Activated naive CD8-positive, alpha-beta T cell treated with anti-CD3 and anti-CD28 coated beads, Interleukin-2, amount 10 ng/mL, durations not matched to agents 7 days and 5 days (primary cell): ENCODE results near the gene PPP2R2C. TPM values are rescaled to one million over a fixed set of nuclear protein-coding genes. Genes with fewer than 3 reads are reported as not detected.

Source experiments
- ATAC-seq: fragments of 150-1000 bp; cut with Tn5 transposase; one replicate; pipeline ENCODE4 v1.10.0; 2021; ENCODE audit warnings: low read depth, moderate library complexity
- POLR2A ChIA-PET: fragments of 350-600 bp; sonication (Branson Sonifier 250); formaldehyde crosslinking; loops from one replicate; lab custom pipeline; 2021; ENCODE audit warnings: antibody characterized with exemption; lab: Charles Lee
- DNase-seq: peaks from one replicate; pipeline ENCODE4 v3.0.0; 2021
- H3K27ac Mint-ChIP-seq: one replicate; pipeline ENCODE4 v1.8.0; 2022; ENCODE audit warnings: mild to moderate bottlenecking, mixed read lengths
- H3K27me3 Mint-ChIP-seq: one replicate; pipeline ENCODE4 v1.8.0; 2022; ENCODE audit warnings: mild to moderate bottlenecking, moderate library complexity, mixed read lengths
- H3K36me3 Mint-ChIP-seq: one replicate; pipeline ENCODE4 v1.8.0; 2021; ENCODE audit warnings: mild to moderate bottlenecking, mixed read lengths
- H3K4me1 Mint-ChIP-seq: one replicate; pipeline ENCODE4 v1.8.0; 2021; ENCODE audit warnings: mixed read lengths
- H3K4me3 Mint-ChIP-seq: one replicate; pipeline ENCODE4 v1.8.0; 2022; ENCODE audit warnings: mild to moderate bottlenecking, moderate library complexity, mixed read lengths
- H3K9me3 Mint-ChIP-seq: one replicate; pipeline ENCODE4 v1.8.0; 2021; ENCODE audit warnings: mixed read lengths
- total RNA-seq, 2 experiments: library from RNA; stranded (reverse); gene quantifications; one replicate each; pipeline ENCODE4 v1.2.3, GENCODE V29; 2021

The PPP2R2C gene
- total RNA-seq, 2 experiments from 2014 or later: not detected

DNA sequence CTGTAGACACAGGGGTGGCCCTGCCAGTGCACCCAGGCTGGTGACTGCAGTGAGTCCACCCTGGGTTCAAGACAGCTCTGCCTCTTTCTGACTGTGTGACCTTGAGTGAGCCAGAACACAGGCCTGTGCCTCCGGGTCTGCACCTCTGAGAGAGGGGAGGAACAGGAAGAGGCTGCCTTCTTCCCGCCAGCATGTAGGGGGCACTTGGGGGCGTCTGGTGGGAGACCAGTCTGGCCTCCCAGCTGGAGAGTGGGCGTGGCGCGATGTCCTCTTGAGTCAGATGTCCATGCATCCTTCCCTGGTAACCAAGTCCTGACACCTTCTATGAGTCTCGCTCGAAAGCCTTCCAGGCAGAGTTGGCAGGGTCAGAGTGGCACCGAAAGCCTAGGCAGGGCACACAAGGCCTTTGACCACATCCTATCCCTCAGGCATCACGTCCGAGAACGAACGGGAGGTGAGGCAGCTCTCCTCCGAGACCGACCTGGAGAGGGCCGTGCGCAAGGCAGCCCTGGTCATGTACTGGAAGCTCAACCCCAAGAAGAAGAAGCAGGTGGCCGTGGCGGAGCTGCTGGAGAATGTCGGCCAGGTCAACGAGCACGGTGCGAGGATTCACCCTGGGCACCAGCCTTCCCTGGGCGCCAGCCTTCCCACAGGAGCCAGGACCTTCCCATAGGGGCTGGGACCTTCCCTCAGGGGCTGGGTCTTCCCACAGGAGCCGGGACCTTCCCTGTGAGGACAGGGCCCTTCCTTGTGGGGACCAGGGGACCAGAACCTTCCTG lies 181.5 kb downstream of the PPP2R2C start:
- Mint-ChIP-seq H3K4me1 (no peaks in the 10 kb centered on the region), H3K27me3 (no peaks in the 10 kb centered on the region), H3K27ac (no peak overlapping the region), H3K9me3 (no peaks in the 10 kb centered on the region), H3K4me3 (no peak overlapping the region), H3K36me3 (no peaks in the 10 kb centered on the region)
- no peak for ATAC-seq
- DNase-seq: no peak
- POLR2A ChIA-PET: no interaction called here

DNA sequence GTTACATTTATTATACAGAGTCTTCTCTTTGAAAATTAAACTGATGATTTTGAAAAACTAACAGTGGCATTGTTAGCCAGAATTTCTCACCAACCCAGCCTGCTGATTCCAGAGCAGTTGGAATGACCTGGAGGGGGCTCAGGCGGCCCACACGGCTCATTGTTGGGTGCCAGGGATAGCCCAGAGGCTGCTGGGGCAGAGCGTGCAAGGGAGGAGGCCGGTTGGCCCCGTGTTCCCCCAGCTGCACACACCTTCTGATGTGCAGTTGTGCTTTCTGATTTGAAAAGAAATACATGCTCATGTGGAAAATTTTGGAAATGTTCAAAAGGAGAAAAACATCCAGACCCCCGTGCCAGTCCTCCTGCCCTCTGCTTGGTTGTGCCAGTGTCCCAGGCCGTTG lies 182.2 kb downstream of the PPP2R2C start:
- H3K9me3 Mint-ChIP-seq: no peaks in the 10 kb centered on the region
- no peaks in the 10 kb centered on the region for H3K4me1 Mint-ChIP-seq
- no peak for ATAC-seq
- POLR2A ChIA-PET: no interaction called here
- H3K27ac Mint-ChIP-seq: no peak overlapping the region
- DNase-seq: no peak
- H3K27me3 Mint-ChIP-seq: no peaks in the 10 kb centered on the region
- H3K36me3 Mint-ChIP-seq: no peaks in the 10 kb centered on the region
- H3K4me3 Mint-ChIP-seq: no peak overlapping the region

DNA sequence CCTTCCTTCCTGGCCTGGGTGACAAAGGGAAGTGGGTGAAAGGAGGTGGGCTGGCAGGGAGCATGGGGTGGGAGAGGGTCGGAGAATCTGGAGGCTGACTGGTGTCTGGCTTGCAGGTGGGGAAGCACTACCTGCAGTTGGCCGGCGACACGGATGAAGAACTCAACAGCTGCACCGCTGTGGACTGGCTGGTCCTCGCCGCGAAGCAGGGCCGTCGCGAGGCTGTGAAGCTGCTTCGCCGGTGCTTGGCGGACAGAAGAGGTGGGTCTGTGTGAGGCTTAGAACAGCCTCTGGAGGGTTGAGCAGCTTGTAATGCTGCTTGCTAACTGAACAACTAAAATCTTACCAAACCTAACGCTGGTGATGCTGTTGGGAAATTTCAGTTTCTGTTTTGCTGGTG lies 183.5 kb downstream of the PPP2R2C start:
- no peaks in the 10 kb centered on the region for H3K36me3 Mint-ChIP-seq
- POLR2A ChIA-PET: no interaction called here
- H3K9me3 Mint-ChIP-seq: no peaks in the 10 kb centered on the region
- no peak for ATAC-seq
- no peak for DNase-seq
- no peaks in the 10 kb centered on the region for H3K27me3 Mint-ChIP-seq
- no peaks in the 10 kb centered on the region for H3K4me1 Mint-ChIP-seq
- H3K27ac Mint-ChIP-seq: no peak overlapping the region
- H3K4me3 Mint-ChIP-seq: no peak overlapping the region

DNA sequence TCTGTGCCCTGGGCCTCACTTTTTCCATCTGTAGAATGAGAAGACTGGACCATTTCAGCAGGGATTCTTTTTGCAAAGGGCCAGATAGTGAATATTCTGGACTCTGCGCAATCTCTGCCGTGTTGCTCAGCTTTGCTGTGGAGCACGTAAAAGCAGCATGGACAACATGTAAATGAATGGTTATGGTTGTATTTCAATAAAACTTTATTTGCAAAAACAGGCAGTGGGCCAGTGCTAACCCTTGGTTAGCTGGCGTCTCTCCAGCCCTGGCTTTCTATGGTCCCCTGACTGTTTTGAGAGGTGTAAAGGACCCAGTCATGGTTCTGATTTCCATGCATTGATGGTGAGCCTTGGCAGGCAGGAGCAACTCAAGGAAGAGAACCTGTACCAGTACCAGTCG lies 184.1 kb downstream of the PPP2R2C start:
- H3K27ac Mint-ChIP-seq: no peak overlapping the region
- H3K27me3 Mint-ChIP-seq: no peaks in the 10 kb centered on the region
- H3K36me3 Mint-ChIP-seq: no peaks in the 10 kb centered on the region
- ATAC-seq (no peak), DNase-seq (no peak)
- H3K4me3 Mint-ChIP-seq: no peak overlapping the region
- no peaks in the 10 kb centered on the region for H3K4me1 Mint-ChIP-seq
- no peaks in the 10 kb centered on the region for H3K9me3 Mint-ChIP-seq
- POLR2A ChIA-PET: no interaction called here

DNA sequence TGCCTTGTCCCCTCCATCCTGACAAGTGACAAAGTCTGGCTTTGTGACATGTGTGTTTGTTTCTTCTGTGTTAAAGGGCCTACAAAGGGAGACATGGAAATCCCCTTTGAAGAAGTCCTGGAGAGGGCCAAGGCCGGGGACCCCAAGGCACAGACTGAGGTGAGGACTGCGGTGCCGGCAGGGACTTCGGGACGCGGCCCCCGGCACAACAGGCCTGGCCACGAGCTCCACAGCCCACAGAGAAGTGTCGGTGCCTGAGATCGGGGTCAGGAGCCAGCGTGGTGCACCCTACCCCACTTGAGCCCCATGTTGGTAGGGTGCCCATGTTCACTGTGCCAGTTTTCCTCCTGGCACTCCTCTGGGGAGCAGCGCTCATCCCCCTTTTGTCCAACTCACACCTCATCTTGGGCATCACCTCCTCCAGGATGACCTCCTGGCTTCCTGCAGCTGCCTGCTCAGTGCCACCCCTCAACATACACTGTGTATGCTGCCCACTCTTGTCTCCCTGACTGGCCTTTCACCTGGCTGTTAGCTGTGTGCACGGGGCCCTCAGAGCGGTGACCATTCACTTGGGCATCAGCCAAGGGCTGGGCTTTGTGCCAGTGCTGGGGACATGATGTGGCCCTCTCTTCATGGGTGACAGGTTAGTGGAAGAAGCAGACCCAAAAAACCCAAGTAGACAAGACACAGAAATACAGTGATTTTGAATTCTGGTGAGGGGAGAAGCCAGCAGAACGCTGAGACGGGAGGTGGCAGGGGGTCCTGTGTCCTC lies 185.2 kb downstream of the PPP2R2C start:
- Mint-ChIP-seq H3K9me3 (no peaks in the 10 kb centered on the region), H3K27ac (no peak overlapping the region), H3K4me1 (no peaks in the 10 kb centered on the region), H3K27me3 (no peaks in the 10 kb centered on the region), H3K4me3 (no peak overlapping the region), H3K36me3 (no peaks in the 10 kb centered on the region)
- no peak for DNase-seq
- ATAC-seq: no peak
- POLR2A ChIA-PET: no interaction called here

DNA sequence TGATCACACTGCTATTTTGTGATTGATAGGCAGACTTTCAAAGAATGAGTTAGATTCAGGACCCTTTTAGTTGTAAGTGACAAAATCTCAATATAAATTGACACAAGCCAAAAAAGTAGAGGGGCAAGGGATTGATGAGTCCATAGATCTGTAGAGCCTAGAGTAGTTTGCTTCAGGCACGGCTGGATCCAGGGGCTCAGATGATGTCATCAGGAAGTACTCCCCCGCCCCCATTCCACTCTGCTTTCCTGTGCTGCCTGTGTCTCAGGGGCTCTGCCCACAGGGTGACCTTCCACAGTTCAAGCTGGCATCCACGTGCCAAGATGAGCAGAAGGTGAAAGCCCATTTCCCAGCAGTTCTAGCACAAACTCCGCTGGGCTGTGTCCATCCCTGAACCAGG lies 189.1 kb downstream of the PPP2R2C start:
- ATAC-seq (no peak), DNase-seq (no peak)
- Mint-ChIP-seq H3K9me3 (no peaks in the 10 kb centered on the region), H3K27ac (no peak overlapping the region), H3K4me3 (no peak overlapping the region), H3K27me3 (peaks cover 2% of the 10 kb centered on the region), H3K4me1 (peaks cover 5% of the 10 kb centered on the region), H3K36me3 (no peaks in the 10 kb centered on the region)
- POLR2A ChIA-PET: no interaction called here

DNA sequence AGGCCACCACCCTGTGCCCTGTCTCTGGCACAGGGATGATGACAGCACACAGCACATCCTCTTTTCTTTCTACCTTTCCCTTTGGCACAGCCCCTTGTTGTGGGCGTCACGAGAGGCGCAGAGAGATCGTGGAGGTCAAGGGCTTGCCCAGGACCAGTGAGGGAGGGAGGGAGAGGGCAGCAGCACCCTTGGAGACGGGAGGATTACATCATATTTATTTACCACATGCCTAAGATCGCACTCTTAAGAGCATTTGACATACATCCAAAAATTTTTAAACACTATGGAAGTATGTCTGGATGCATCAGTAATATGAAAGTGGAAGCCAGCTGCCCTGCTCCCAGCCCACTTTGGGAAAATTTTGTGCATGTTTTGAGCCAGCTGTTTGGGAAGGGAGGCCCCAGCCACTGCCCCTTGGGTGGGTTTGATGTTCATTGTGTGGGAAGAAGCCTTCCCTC lies 190.1 kb downstream of the PPP2R2C start:
- POLR2A ChIA-PET: no interaction called here
- H3K27ac Mint-ChIP-seq: no peak overlapping the region
- no peak for DNase-seq
- H3K4me3 Mint-ChIP-seq: no peak overlapping the region
- ATAC-seq: no peak
- H3K4me1 Mint-ChIP-seq: peaks cover 5% of the 10 kb centered on the region
- H3K9me3 Mint-ChIP-seq: no peaks in the 10 kb centered on the region
- no peaks in the 10 kb centered on the region for H3K36me3 Mint-ChIP-seq
- H3K27me3 Mint-ChIP-seq: peaks cover 2% of the 10 kb centered on the region

DNA sequence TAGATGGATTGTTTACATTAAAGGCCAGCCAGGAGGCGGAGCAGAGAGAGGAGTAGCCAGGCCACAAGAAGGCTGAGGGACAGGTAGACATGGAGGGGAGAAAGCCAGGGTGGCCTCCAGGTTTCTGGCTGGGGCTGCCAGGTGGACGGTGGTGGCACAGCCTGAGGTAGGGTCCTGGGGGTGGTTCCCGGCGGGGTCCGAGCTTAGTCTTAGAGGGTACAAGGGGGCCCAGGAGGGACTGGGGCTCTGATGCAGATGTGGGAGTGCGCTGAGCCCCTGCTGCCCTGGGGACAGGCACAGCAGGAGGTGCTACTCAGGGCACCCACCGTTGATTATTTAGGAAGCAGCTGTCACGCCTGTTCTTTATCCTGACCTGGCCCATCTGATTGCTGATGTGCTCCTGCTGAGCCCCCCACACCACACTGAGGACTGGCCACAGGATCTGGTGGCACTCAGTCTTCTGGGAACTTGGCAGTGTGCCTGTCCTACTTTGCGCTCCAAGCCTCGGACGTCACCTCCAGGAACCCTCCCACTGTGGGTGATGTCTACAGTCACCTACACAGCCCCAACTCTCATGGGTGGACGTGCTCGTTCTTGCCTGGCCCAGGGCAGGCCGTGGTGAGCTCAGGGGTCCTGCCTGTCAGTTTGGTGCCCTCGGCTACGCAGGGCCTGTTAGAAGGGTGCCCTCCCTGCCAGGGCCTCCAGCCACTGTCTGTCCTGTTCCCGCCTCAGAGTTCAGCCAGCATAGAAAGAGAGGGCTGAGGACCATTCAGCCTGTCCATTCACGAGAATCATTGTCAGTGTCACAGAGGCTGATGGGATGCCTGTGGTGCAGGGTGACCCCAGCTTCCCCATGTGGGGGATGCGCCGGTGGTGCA lies 190.7 kb downstream of the PPP2R2C start:
- no peaks in the 10 kb centered on the region for H3K9me3 Mint-ChIP-seq
- POLR2A ChIA-PET: no interaction called here
- H3K36me3 Mint-ChIP-seq: no peaks in the 10 kb centered on the region
- H3K27ac Mint-ChIP-seq: no peak overlapping the region
- peaks cover 2% of the 10 kb centered on the region for H3K27me3 Mint-ChIP-seq
- ATAC-seq (no peak), DNase-seq (no peak)
- no peak overlapping the region for H3K4me3 Mint-ChIP-seq
- H3K4me1 Mint-ChIP-seq: peaks cover 5% of the 10 kb centered on the region

DNA sequence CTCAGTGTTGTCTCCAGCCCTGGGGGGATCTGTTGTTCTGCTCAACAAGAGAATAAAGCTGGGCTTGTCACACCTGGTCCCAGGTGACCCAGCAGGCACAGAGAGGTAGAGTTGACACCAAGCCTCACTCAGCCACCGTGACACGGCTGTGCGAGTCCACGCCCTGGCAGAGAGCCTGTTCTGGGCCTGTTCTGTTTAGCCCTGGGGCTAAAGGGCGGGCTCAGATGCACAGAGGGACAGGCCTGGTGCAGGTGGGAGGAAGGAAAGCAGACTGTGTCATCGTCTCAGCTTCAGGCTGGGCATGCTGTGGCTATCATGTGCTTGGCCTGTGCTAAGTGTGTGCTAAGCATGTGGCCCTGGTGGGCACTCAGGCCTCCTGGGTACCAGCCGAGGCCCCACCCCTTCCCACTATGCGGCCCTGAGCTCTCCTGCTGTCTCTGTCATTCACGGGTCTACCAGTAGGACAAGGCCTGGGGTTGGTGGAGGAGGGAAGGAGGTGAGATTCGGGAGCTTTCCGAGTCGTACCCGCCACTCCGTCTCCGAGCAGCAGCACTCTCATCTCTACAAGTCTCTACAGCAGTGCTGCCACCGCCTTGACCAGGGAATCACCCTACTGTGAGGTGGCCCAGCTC lies 191.9 kb downstream of the PPP2R2C start:
- H3K4me3 Mint-ChIP-seq: no peak overlapping the region
- H3K4me1 Mint-ChIP-seq: peaks cover 5% of the 10 kb centered on the region
- H3K27ac Mint-ChIP-seq: no peak overlapping the region
- DNase-seq (no peak), ATAC-seq (no peak)
- no peaks in the 10 kb centered on the region for H3K9me3 Mint-ChIP-seq
- H3K27me3 Mint-ChIP-seq: peaks cover 2% of the 10 kb centered on the region
- POLR2A ChIA-PET: no interaction called here
- H3K36me3 Mint-ChIP-seq: no peaks in the 10 kb centered on the region

DNA sequence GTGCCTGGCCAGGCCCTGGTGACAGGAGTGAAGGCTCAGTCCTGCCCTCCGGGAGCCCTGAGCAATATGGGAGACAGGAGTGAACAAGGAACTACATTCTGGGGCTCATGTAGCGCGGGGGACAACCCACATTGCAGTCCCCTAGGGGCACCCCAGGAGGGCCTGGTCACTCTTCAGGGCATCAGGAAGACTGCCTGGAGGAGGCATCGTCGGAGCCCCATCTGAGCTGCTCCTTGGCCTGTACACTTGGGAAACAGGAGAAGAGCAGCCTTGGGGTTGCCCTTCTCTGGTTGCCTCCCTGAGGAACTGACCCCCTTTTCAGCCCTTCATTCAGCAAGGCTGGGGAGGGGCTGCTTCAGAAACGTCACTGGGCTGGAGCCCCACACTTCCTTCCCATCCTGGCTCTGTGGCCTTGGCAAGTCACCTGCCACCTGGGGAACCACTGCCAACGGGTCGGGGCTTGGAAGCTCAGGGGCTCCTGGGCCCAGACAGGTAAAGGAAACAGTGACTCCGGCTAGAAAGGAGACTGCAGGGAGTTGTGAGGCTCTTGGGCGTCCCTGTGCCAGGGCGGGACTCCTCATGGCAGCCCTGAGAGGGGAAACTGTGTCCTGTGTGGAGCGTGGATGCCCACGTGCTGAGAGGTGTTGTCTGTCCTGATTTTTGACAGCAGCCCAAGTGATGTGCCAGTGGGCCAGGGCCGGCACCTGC lies 192.7 kb downstream of the PPP2R2C start:
- peaks cover 5% of the 10 kb centered on the region for H3K4me1 Mint-ChIP-seq
- H3K4me3 Mint-ChIP-seq: no peak overlapping the region
- POLR2A ChIA-PET: no interaction called here
- no peaks in the 10 kb centered on the region for H3K9me3 Mint-ChIP-seq
- H3K27me3 Mint-ChIP-seq: peaks cover 5% of the 10 kb centered on the region
- ATAC-seq (no peak), DNase-seq (no peak)
- H3K36me3 Mint-ChIP-seq: no peaks in the 10 kb centered on the region
- H3K27ac Mint-ChIP-seq: no peak overlapping the region

DNA sequence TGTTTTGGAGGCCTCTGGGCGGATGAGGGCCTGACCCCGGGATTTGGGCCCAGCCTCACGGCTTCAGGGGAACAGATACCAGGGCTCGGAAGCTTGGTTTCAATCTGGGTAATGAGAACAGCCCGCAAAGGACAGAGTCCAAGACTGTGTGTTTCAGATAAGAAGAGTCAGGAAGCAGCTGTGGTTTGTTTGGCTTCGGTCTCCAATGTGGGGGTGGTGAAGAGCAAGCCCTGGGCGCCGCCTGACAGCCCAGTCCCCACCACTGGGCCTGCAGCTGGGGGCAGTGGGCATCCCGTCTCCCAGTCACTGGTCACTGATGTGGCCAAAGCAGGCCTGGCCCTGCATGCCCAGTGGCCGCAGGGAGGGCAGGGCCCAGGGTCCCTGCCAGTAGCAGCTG lies 193.6 kb downstream of the PPP2R2C start:
- H3K4me1 Mint-ChIP-seq: peaks cover 5% of the 10 kb centered on the region
- H3K27me3 Mint-ChIP-seq: peaks cover 9% of the 10 kb centered on the region
- no peak overlapping the region for H3K27ac Mint-ChIP-seq
- no peak overlapping the region for H3K4me3 Mint-ChIP-seq
- H3K9me3 Mint-ChIP-seq: no peaks in the 10 kb centered on the region
- ATAC-seq (peak; percentile 75), DNase-seq (no peak)
- no peaks in the 10 kb centered on the region for H3K36me3 Mint-ChIP-seq
- POLR2A ChIA-PET: no interaction called here

DNA sequence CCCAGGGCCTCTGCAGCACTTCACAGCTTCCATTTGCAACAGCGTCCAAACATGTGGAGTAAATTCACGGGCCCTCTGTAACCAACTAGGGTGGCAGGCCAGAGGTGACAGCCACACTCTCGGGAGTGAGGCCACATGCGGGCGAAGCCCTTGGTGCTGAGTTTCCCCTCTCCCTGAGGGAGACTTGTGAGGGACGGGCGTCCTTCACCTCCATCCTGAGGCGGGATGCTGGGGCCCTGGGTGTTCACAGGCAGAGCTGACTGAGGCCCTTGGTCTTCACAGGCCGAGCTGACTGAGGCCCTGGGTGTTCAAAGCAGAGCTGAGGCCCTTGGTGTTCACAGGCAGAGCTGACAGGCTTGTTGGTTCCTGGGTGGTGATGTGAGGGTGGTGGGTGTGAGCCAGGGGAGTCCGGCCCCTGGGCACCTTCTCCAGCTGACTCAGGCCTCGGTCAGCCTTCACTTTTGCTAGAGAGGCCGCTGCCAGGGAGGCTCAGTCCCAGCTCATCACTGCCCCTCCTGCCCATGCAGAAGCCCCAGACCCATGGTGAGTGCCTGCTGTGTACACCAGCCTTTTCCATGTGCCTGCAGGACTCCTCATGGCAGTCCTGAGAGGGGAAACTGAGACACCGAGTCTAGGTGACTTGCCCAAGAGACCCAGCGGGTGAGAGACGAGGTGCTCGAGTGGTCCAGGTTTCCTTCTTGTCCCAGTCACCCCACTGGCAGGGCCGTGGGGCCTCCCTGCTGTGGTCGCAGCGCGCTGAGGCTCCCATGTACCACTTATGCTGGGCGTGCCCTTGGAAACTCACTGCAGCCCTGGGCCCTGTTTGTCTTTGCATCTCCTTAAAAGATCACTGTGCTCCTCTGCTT lies 194.2 kb downstream of the PPP2R2C start:
- no peaks in the 10 kb centered on the region for H3K9me3 Mint-ChIP-seq
- H3K27me3 Mint-ChIP-seq: peaks cover 9% of the 10 kb centered on the region
- DNase-seq (no peak), ATAC-seq (no peak)
- no peak overlapping the region for H3K4me3 Mint-ChIP-seq
- H3K36me3 Mint-ChIP-seq: no peaks in the 10 kb centered on the region
- H3K4me1 Mint-ChIP-seq: peaks cover 5% of the 10 kb centered on the region
- POLR2A ChIA-PET: no interaction called here
- H3K27ac Mint-ChIP-seq: no peak overlapping the region
